Fibroblast of skin of abdomen (primary cell): ENCODE results near the gene PLXNA2.
A peak's percentile ranks its signal among the peaks of the same experiment; 100 is the strongest.

Experiments used
- DNase-seq: peaks from one replicate; pipeline ENCODE4 v3.0.0-alpha.2; 2013

The PLXNA2 gene

GRCh38 chr1:208039536-208040332 lies 204.4 kb downstream of the PLXNA2 start:
- DNase-seq = no peak

- no peak for DNase-seq
Observed at GRCh38 chr1:208038303-208038702, 205.9 kb downstream of the PLXNA2 start.

GRCh38 chr1:208036918-208037766 lies 207.0 kb downstream of the PLXNA2 start:
- no peak for DNase-seq

- DNase-seq = no peak
Observed at GRCh38 chr1:208036106-208036808, 207.9 kb downstream of the PLXNA2 start.

GRCh38 chr1:208034135-208034534 lies 210.0 kb downstream of the PLXNA2 start:
- DNase-seq = no peak

GRCh38 chr1:208033236-208033635 lies 210.9 kb downstream of the PLXNA2 start:
- DNase-seq = no peak

- no peak for DNase-seq
Observed at GRCh38 chr1:208031932-208032320, 212.3 kb downstream of the PLXNA2 start.

GRCh38 chr1:208031316-208031931 lies 212.8 kb downstream of the PLXNA2 start:
- no peak for DNase-seq

GRCh38 chr1:208030288-208031091 lies 213.7 kb downstream of the PLXNA2 start:
- peak; percentile 53 for DNase-seq

- peak; percentile 67 for DNase-seq
Observed at GRCh38 chr1:208029381-208030287, 214.6 kb downstream of the PLXNA2 start.

- DNase-seq = no peak
Observed at GRCh38 chr1:208028526-208028925, 215.7 kb downstream of the PLXNA2 start.

- DNase-seq = no peak
Observed at GRCh38 chr1:208027861-208028260, 216.3 kb downstream of the PLXNA2 start.

GRCh38 chr1:208026880-208027438 lies 217.2 kb downstream of the PLXNA2 start:
- no peak for DNase-seq

GRCh38 chr1:208025031-208025430 lies 219.2 kb downstream of the PLXNA2 start:
- DNase-seq = peak; percentile 82

GRCh38 chr1:208024406-208024805 lies 219.8 kb downstream of the PLXNA2 start:
- DNase-seq = no peak

- DNase-seq = no peak
Observed at GRCh38 chr1:208019257-208019656, 224.9 kb downstream of the PLXNA2 start.

GRCh38 chr1:208015255-208015654 lies 228.9 kb downstream of the PLXNA2 start:
- no peak for DNase-seq

GRCh38 chr1:208013210-208013609 lies 231.0 kb downstream of the PLXNA2 start:
- no peak for DNase-seq

- no peak for DNase-seq
Observed at GRCh38 chr1:208012721-208013120, 231.5 kb downstream of the PLXNA2 start.

GRCh38 chr1:208010487-208011071 lies 233.6 kb downstream of the PLXNA2 start:
- no peak for DNase-seq
